Left lung (tissue), 10 donors: ENCODE measurements around the gene RELT. TPM values are rescaled to one million over a fixed set of nuclear protein-coding genes. Genes with fewer than 3 reads are reported as not detected.
"Not testable (repeated sequence)": the region's sequence is repeated elsewhere in the genome, so short reads cannot be mapped to it uniquely, and the experiment has no call there.

Source experiments
- ATAC-seq: fragments of 200-7000 bp; cut with Tn5 transposase; one replicate; pipeline ENCODE4 v1.9.1; 2020; ENCODE audit warnings: moderate library complexity
- DNase-seq, 4 donors: peaks; one replicate each; pipeline ENCODE4 v3.0.0-alpha.2; 2013 to 2020
- H3K27ac ChIP-seq, 2 donors: fragments of 200-600 bp; sonication (generic) in 1 of 2; one replicate each; pipeline versions ENCODE4 v1.5.0 to v1.8.0; 2020 to 2021
- H3K27me3 ChIP-seq, 2 donors: fragments of 200-600 bp; sonication (generic) in 1 of 2; one replicate each; pipeline versions ENCODE4 v1.5.0 to v1.8.0; 2020 to 2021
- H3K36me3 ChIP-seq, 2 donors: fragments of 200-600 bp; sonication (generic) in 1 of 2; one replicate each; pipeline versions ENCODE4 v1.5.0 to v1.8.0; 2020 to 2021
- H3K4me1 ChIP-seq, 2 donors: fragments of 200-600 bp; one replicate each; pipeline ENCODE4 v1.8.0; 2021
- H3K4me3 ChIP-seq, 2 donors: fragments of 200-600 bp; sonication (generic) in 1 of 2; one replicate each; pipeline versions ENCODE4 v1.5.0 to v1.8.0; 2020 to 2021; ENCODE audit warnings: mild to moderate bottlenecking in 1 of 2
- H3K9me3 ChIP-seq, 2 donors: fragments of 200-600 bp; sonication (generic) in 1 of 2; one replicate each; pipeline versions ENCODE4 v1.5.0 to v1.8.0; 2020 to 2021
- CTCF ChIP-seq, 2 donors: fragments of 200-600 bp; sonication (generic) in 1 of 2; IDR thresholded peaks; one replicate each; pipeline versions ENCODE4 v1.5.0 to v1.8.0; 2021; ENCODE audit warnings: antibody characterized with exemption in 2 of 2
- intact Hi-C, 2 donors: fragments of 100-400 bp; cut with DNase I; formaldehyde crosslinking; loops; one replicate each; pipeline versions ENCODE4 v1.11.2 to v1.14.2; 2022
- polyA plus RNA-seq, 6 donors: library from polyadenylated mRNA; unstranded; fragments of 120-200 nt; gene quantifications; one replicate each; pipeline ENCODE4 v1.2.1, GENCODE V29; 2013; ENCODE audit not compliant: insufficient read length in 6 of 6
- total RNA-seq, 2 donors: library from RNA; stranded (reverse); fragmentation: NEBNext Ultra II Directional; extraction: Animal tissue kit (Norgen Biotek cat#: 25700); gene quantifications; one replicate each; pipeline ENCODE4 v1.2.1, GENCODE V29; 2021
- donor health status: DM: no; HTN: yes; CAD: no.
- donor health status: DM: no; HTN: no; CAD: no.

The RELT gene
- total and polyA plus RNA-seq, 8 donors = 2.7 to 30.7 (median 4.0) TPM

GRCh38 chr11:73429121-73429750 lies 53.0 kb downstream of the RELT start:
- ATAC-seq = no peak

GRCh38 chr11:73430326-73430725 lies 54.1 kb downstream of the RELT start:
- intact Hi-C loops = no loop called here
- no peak overlapping the region for H3K27ac ChIP-seq
- H3K4me1 ChIP-seq = peaks cover 2 to 16% of the 10 kb centered on the region in 2 donors
- no peak for ATAC-seq
- H3K36me3 ChIP-seq = no peaks in the 10 kb centered on the region
- H3K27me3 ChIP-seq = no peaks in the 10 kb centered on the region
- no peak overlapping the region for H3K4me3 ChIP-seq
- no peak for TF ChIP-seq CTCF (IDR thresholded peaks at IDR 0.05)
- H3K9me3 ChIP-seq = no peaks in the 10 kb centered on the region
- no peak for DNase-seq

More at GRCh38 chr11:73429121-73429750, 53.0 kb downstream of the RELT start:
- intact Hi-C loops = no loop called here
- Histone ChIP-seq H3K9me3 (no peaks in the 10 kb centered on the region), H3K27ac (no peak overlapping the region), H3K27me3 (no peaks in the 10 kb centered on the region), H3K36me3 (no peaks in the 10 kb centered on the region), H3K4me3 (no peak overlapping the region), H3K4me1 (peaks cover 3 to 27% of the 10 kb centered on the region in 2 donors)
- TF ChIP-seq CTCF (IDR thresholded peaks at IDR 0.05) = no peak
- no peak for DNase-seq

GRCh38 chr11:73431396-73431795 lies 55.2 kb downstream of the RELT start:
- DNase-seq (no peak), ATAC-seq (no peak)
- Histone ChIP-seq H3K4me1 (peaks cover 0 to 7% of the 10 kb centered on the region in 2 donors), H3K9me3 (no peaks in the 10 kb centered on the region), H3K36me3 (no peaks in the 10 kb centered on the region), H3K27ac (no peak overlapping the region), H3K4me3 (no peak overlapping the region), H3K27me3 (no peaks in the 10 kb centered on the region)
- intact Hi-C loops = no loop called here
- no peak for TF ChIP-seq CTCF (IDR thresholded peaks at IDR 0.05)

- intact Hi-C loops, ATAC-seq, H3K27ac ChIP-seq, H3K4me1 ChIP-seq, H3K27me3 ChIP-seq, H3K36me3 ChIP-seq, DNase-seq, H3K4me3 ChIP-seq, H3K9me3 ChIP-seq: not testable (repeated sequence)
These were observed 60.7 kb downstream of the RELT start for GRCh38 chr11:73436859-73437258.

- DNase-seq (no peak), ATAC-seq (no peak)
- no peak overlapping the region for H3K4me3 ChIP-seq
- H3K27ac ChIP-seq = no peak overlapping the region
- no peaks in the 10 kb centered on the region for H3K36me3 ChIP-seq
- H3K9me3 ChIP-seq = no peaks in the 10 kb centered on the region
- TF ChIP-seq CTCF (IDR thresholded peaks at IDR 0.05) = no peak
- H3K27me3 ChIP-seq = no peaks in the 10 kb centered on the region
- H3K4me1 ChIP-seq = peaks cover 0 to 5% of the 10 kb centered on the region in 2 donors
- intact Hi-C loops = no loop called here
These were observed 63.0 kb downstream of the RELT start for GRCh38 chr11:73439002-73439843.
